Glutamatergic neuron (in vitro differentiated cells): ENCODE measurements around the gene ACTN1. TPM values are rescaled to one million over a fixed set of nuclear protein-coding genes. Genes with fewer than 3 reads are reported as not detected.

Experiments
- DNase-seq: peaks from one replicate; pipeline ENCODE4 v3.0.0; 2022
- H3K27ac Mint-ChIP-seq: one replicate; pipeline ENCODE4 v1.8.0; 2020; ENCODE audit warnings: mild to moderate bottlenecking, mixed read lengths, inconsistent platforms; ENCODE audit not compliant: unreplicated experiment
- H3K27me3 Mint-ChIP-seq: one replicate; pipeline ENCODE4 v1.8.0; 2020; ENCODE audit warnings: mild to moderate bottlenecking, moderate library complexity, mixed read lengths, inconsistent platforms; ENCODE audit not compliant: unreplicated experiment
- H3K36me3 Mint-ChIP-seq: one replicate; pipeline ENCODE4 v1.8.0; 2020; ENCODE audit warnings: mild to moderate bottlenecking, mixed read lengths, inconsistent platforms; ENCODE audit not compliant: unreplicated experiment
- H3K4me1 Mint-ChIP-seq: one replicate; pipeline ENCODE4 v1.8.0; 2020; ENCODE audit warnings: mild to moderate bottlenecking, low read depth, mixed read lengths, inconsistent platforms; ENCODE audit not compliant: unreplicated experiment
- H3K4me3 Mint-ChIP-seq: one replicate; pipeline ENCODE4 v1.8.0; 2020; ENCODE audit warnings: mild to moderate bottlenecking, mixed read lengths, inconsistent platforms; ENCODE audit not compliant: unreplicated experiment
- H3K9me3 Mint-ChIP-seq: one replicate; pipeline ENCODE4 v1.8.0; 2020; ENCODE audit warnings: mild to moderate bottlenecking, moderate library complexity, mixed read lengths, inconsistent platforms; ENCODE audit not compliant: unreplicated experiment
- CTCF ChIP-seq: fragments of 200-600 bp; sonication (generic); IDR thresholded peaks from one replicate; pipeline ENCODE4 v1.5.0; 2021; ENCODE audit not compliant: partially characterized antibody, unreplicated experiment
- total RNA-seq: library from RNA; stranded (reverse); fragmentation: NEBNext Ultra II Directional; extraction: Animal tissue kit (Norgen Biotek cat#: 25700); gene quantifications from one replicate; pipeline ENCODE4 v1.2.1, GENCODE V29; 2021; ENCODE audit not compliant: unreplicated experiment

The ACTN1 gene
- total RNA-seq, 1 donor from 2014 or later, result 48.1 TPM

- no peak for TF ChIP-seq CTCF
- Mint-ChIP-seq H3K4me1 (no peaks in the 10 kb centered on the region), H3K4me3 (no peak overlapping the region), H3K9me3 (no peaks in the 10 kb centered on the region), H3K27me3 (peaks cover 3% of the 10 kb centered on the region), H3K36me3 (no peaks in the 10 kb centered on the region), H3K27ac (no peak overlapping the region)
- no peak for DNase-seq
Observed at GRCh38 chr14:69014829-69015259, 35.7 kb upstream of the ACTN1 start.

- DNase-seq, result no peak
- Mint-ChIP-seq H3K36me3 (no peaks in the 10 kb centered on the region), H3K9me3 (no peaks in the 10 kb centered on the region), H3K4me1 (no peaks in the 10 kb centered on the region), H3K27me3 (peaks cover 3% of the 10 kb centered on the region), H3K27ac (no peak overlapping the region), H3K4me3 (no peak overlapping the region)
- no peak for TF ChIP-seq CTCF
Observed at GRCh38 chr14:69013943-69014782, 35.1 kb upstream of the ACTN1 start.

GRCh38 chr14:69012256-69012953 is 33.3 kb upstream of the ACTN1 start:
- no peak for DNase-seq
- no peak overlapping the region for H3K4me3 Mint-ChIP-seq
- TF ChIP-seq CTCF, result no peak
- H3K9me3 Mint-ChIP-seq, result peaks cover under 1% of the 10 kb centered on the region
- H3K27me3 Mint-ChIP-seq, result peaks cover 3% of the 10 kb centered on the region
- no peak overlapping the region for H3K27ac Mint-ChIP-seq
- no peaks in the 10 kb centered on the region for H3K36me3 Mint-ChIP-seq
- peaks cover 2% of the 10 kb centered on the region for H3K4me1 Mint-ChIP-seq

GRCh38 chr14:69010648-69011047 is 31.5 kb upstream of the ACTN1 start:
- Mint-ChIP-seq H3K4me3 (no peak overlapping the region), H3K27ac (no peak overlapping the region), H3K27me3 (peaks cover 5% of the 10 kb centered on the region), H3K9me3 (peaks cover 1% of the 10 kb centered on the region), H3K4me1 (peaks cover 2% of the 10 kb centered on the region), H3K36me3 (no peaks in the 10 kb centered on the region)
- TF ChIP-seq CTCF, result no peak
- DNase-seq, result no peak

- H3K4me1 Mint-ChIP-seq, result peaks cover 5% of the 10 kb centered on the region
- TF ChIP-seq CTCF, result no peak
- peaks cover 6% of the 10 kb centered on the region for H3K36me3 Mint-ChIP-seq
- no peak overlapping the region for H3K27ac Mint-ChIP-seq
- H3K27me3 Mint-ChIP-seq, result peaks cover 2% of the 10 kb centered on the region
- no peak for DNase-seq
- H3K4me3 Mint-ChIP-seq, result no peak overlapping the region
- H3K9me3 Mint-ChIP-seq, result peaks cover 3% of the 10 kb centered on the region
Observed at GRCh38 chr14:69008421-69008884, 29.4 kb upstream of the ACTN1 start.
